HK-2 (cell line): ENCODE data around the gene GLIPR2.

Experiments
- DNase-seq: peaks from one replicate; pipeline ENCODE4 v3.0.0-alpha.2; 2018; ENCODE audit not compliant: unreplicated experiment

GLIPR2 gene

GRCh38 chr9:36192196-36192595, 55.7 kb downstream of the GLIPR2 start:
- DNase-seq, result no peak

- no peak for DNase-seq
Observed at GRCh38 chr9:36193023-36193422, 56.5 kb downstream of the GLIPR2 start.

GRCh38 chr9:36194326-36195000, 57.9 kb downstream of the GLIPR2 start:
- no peak for DNase-seq

- DNase-seq, result no peak
Observed at GRCh38 chr9:36204906-36205547, 68.5 kb downstream of the GLIPR2 start.

- DNase-seq, result no peak
Observed at GRCh38 chr9:36207016-36207415, 70.5 kb downstream of the GLIPR2 start.

- DNase-seq, result no peak
Observed at GRCh38 chr9:36207546-36208012, 71.0 kb downstream of the GLIPR2 start.

- DNase-seq, result no peak
Observed at GRCh38 chr9:36208521-36209253, 72.2 kb downstream of the GLIPR2 start.

- DNase-seq, result no peak
Observed at GRCh38 chr9:36210722-36211121, 74.2 kb downstream of the GLIPR2 start.

- no peak for DNase-seq
Observed at GRCh38 chr9:36211510-36211909, 75.0 kb downstream of the GLIPR2 start.

GRCh38 chr9:36213387-36213786, 76.9 kb downstream of the GLIPR2 start:
- no peak for DNase-seq
